Activated CD8-positive, alpha-beta memory T cell treated with anti-CD3 and anti-CD28 coated beads, Interleukin-2, amount 50 U/mL, for 24 hours (primary cell): ENCODE measurements around the gene SSR1.

Experiments used
- DNase-seq: peaks from one replicate; pipeline ENCODE4 v3.0.0-alpha.2; 2020; ENCODE audit errors: extremely low read depth

Gene SSR1

DNA sequence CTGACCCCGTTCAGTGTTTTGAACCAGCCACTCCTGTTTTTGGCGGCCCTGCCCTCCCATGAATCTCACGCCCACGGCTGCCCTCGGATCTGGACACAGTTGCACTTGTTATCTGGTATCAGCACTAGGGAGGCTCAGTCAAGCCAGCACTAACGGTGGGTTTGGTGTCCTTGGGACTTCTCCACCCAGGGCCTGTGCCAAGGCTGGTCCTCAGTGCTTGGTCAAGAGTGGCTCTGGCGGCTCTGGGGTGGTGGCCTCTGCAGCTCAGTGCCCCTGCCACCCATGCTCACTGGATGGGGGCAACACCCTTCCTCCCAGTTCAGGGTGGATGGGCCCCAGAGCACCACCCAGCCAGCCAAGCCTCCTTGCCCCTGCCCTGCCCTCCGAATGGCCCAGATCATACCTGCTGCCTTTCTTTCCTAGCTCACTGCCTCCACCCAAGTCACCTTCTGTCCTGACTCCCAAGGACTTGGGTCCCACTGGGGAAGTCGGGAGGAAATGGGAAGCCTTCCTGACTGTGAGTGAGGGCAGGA lies 54.7 kb downstream of the SSR1 start:
- no peak for DNase-seq

DNA sequence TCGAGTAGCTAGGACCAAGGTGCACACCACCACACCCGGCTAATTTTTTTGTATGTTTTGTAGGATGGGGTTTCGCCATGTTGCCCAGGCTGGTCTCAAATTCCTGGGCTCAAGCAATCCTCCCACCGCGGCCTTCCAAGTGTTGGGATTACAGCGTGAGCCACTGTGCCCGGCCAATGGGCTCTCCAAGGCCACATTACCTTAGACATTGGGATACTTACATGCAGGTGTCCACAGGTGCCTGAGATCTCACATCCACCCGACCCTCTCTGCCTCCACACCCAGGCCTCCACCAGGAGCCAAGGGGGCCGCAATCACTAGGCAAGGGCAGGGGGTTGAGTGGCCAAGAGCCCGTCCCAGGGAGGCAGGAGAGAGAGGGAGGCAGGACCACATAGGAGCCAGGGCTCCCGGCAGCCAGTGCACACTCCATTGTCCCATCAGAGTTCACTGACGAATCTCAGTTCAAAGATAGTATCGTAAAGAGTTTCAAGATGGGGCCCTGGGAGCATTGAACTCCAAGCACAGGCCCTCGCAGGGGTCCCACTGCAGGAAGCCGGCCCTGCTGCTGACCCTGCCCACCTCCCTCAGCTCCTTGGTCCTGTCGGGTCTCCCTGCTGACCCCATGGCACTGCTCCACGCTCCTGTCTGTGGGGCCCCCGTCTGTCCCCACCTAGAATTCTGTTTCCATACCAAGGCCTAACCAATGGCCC lies 55.3 kb downstream of the SSR1 start:
- no peak for DNase-seq

DNA sequence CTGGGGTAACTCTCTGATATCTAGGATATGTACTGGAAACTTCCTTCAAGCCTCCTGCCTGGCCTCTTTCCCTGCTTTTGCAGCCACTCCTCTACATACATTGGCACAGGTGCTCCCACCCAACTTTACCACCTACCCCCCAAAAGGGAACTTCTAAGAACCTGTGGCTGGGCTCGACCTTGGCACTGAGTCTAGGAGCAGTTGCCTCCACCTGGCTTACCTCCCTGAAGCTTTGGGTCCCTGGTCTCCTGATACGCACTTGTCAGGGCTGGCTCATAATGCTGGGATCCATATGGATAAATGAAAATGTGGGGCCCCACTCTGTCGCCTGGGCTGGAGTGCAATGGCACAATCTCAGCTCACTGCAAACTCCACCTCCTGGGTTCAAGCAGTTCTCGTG lies 56.2 kb downstream of the SSR1 start:
- no peak for DNase-seq

DNA sequence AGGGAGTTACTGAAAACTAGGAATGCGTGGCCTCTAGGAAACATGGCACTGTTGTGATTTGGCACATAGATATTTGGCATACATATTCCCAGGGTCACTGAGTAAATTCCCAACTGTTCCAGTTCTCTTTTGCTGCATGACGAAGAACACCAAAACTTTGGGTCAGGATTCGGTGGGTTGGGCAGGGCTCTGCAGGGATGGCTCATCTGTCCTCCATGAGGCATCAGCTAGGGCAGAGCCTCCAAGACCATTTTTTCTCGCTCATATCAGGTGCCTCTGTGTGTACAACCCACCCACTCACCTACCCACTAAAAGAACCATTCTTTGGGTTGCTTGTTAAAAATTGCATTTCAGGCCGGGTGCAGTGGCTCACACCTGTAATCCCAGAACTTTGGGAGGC lies 57.1 kb downstream of the SSR1 start:
- DNase-seq = no peak

DNA sequence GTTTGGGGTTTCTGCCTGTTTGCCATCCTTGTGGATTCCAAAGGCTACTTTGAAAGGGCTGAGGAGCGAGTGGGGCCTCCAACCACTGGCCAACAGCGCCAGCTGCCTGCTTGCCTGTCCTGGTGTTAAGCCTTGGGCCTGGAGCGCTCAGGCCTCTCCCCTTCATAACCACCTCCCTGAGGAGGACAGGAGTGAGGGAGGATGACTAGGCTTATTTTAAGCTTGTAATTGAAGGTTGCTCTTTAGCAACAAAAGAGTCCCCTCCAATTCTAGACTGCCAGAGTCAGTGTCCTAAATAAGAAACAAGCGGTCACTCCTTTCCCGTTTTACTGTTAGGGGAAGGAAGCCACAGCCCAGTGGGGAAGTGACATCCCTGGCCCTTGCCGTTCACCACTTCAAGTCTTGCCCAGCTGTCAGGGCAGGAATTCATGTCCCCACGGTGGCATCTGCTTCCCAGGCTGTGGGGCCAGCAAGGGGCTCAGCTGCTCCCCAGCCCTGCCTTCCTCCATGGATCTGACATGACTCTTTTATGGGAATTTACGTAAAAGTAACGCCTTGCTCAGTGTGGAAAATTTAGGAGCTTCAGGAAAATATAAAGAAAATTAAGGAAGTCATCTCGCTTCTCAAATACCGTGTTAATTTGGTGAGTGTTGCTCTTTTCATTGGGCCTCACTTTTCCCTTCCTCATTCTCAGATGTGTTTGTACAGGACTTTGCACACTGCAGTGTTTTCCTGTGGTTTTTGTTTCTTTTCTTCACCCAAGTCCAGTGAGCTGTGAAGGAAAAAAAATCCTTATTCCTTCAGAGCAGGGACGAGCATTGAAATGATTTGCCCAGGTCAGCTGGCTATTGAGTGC lies 57.8 kb downstream of the SSR1 start:
- no peak for DNase-seq

DNA sequence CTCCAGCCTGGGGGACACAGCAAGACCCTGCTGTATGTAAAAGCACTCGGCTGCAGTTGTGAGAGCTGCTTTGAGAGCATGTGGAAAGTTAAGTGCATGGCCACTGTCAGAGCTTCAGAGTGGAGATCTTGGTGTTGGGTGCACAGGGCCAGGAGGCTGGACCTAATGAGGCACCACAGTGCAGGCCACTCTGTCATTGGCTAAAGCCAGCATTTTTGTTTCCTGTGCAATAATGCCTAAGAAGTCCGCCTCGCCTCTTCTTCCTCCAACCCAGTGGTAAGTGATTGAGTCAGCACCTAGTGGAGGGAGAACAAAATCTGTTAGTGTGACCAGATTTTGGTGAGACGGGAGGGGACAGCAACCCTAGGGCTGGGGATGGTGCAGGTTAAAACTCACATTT lies 60.6 kb downstream of the SSR1 start:
- DNase-seq = no peak

DNA sequence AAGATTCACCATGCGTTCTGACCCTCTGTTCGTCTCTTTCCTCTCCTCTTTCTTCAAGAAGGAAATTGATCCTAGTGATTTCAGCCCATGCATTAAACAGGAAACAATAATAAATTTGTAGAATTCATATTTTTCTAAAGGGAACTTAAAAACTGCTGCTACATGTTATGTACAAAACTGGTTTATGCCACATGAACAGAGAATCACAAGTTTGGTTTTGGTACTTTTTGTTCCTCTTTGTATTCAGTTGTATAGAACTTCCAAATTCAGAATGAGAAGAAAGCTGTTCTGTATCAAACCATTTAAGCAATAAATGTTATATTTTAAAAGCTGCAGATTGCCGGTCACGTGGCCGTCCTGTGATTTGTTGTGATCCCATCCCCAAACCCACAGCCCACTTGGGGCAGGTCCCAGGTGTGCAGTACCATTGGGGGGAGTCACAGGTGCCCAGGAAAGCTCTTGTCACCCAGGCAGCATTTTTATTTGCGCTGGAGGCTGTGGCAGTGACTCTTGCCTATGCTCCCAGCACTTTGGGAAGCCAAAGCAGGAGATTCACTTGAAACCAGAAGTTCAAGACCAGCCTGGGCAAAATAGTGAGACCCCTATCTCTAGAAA lies 61.2 kb downstream of the SSR1 start:
- DNase-seq = no peak

DNA sequence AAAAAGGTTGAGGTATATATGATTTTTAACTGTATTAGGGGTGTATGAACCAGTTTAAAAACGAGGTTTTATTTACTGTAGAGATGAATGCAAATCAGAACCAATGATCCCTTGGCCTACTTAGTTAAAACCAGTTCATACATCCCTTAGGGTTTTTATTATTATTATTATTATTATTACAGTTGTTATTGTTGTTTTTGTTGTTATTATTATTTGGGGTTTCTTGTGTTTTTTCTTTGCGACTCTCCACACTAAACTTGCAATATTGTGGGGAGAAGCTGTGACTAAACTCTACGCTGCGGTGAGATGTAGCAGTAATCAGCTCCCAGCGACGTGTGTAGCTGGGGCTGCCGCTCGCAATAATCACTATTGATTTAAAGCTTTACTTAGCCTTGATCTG lies 62.2 kb downstream of the SSR1 start:
- no peak for DNase-seq

DNA sequence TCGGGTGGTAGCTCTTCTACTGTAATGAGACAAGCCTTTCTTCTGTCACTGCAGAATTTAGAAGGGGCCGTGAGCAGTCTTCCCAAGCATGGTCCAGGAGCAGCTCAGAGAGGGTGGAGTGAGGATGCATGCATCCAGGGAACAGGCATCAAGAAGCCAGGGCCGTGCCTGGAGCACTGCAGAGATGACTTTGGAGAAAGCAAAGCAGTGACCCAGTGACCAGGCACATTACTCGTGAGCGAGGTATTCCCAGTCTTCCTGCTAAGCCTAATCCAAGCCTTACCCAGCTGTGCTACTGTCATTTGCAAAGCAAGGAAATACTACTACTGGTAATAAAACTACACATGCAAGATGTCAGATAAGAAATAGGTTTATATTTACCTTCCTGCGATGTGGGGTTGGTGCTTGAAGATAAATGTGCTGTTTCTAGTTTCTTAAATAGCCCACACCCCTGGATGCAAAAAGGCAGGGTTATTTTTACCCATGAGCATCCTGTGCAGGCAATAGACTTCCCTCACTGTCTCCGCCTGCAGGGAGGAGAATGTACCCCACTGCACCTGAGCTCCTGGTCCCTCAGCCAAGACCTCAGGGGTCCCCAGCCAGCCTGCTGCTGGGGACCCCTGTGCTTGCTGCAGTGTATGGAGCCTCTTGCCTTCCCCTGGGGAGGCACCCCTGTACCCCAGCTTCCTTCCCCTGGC lies 62.9 kb downstream of the SSR1 start:
- DNase-seq = no peak

DNA sequence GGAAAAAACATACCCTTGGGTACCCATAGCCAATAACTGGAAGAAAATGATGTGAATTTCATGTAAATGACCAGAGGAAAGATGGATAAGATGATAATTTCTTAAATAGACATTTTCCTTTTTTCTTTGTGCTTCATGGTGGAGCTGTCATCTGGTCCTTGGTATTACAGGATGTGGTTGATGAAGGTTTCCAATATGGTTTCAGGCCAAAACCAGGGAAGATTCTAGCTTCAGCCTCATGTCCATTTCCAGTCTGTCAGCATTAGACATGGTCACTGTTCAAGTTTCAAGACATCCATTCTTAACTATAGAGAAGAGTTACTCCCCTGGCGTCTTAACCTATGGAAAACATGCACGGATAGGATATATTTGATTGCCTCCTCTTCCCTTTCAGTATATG lies 63.6 kb downstream of the SSR1 start:
- DNase-seq = no peak

DNA sequence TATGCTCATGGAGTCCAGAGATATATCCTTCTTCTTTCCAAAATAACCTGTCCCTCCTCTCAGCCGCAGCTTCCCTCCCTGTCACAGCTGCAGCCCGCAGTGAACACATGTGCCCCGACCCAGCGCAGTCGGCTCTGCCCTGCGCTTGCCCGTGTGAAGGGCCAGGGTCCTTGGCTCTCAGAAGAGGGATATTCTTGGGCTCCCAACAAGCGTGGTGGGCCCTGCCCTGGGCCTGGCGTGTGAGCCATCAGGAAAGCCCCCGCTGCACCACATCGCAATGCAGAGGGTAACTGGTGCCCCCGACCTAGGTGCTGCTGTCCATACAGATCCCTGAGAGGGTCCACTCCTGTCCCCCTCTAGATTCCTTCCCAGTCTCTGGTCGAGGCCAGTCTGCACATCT lies 65.2 kb downstream of the SSR1 start:
- no peak for DNase-seq

DNA sequence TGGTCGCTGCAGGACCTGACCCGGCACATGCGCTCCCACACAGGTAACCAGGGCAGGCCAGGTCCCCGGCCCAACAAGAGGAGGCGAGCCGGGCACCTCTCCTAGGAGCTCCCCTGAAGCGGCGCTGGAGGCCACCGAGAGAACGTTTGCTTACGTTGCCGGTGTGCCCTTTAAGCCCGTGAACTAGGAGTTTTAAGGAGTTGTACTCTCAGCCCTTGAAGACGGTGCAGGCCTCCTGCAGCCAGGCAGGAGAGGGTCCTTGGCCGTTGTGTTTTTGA lies 65.9 kb downstream of the SSR1 start:
- no peak for DNase-seq

DNA sequence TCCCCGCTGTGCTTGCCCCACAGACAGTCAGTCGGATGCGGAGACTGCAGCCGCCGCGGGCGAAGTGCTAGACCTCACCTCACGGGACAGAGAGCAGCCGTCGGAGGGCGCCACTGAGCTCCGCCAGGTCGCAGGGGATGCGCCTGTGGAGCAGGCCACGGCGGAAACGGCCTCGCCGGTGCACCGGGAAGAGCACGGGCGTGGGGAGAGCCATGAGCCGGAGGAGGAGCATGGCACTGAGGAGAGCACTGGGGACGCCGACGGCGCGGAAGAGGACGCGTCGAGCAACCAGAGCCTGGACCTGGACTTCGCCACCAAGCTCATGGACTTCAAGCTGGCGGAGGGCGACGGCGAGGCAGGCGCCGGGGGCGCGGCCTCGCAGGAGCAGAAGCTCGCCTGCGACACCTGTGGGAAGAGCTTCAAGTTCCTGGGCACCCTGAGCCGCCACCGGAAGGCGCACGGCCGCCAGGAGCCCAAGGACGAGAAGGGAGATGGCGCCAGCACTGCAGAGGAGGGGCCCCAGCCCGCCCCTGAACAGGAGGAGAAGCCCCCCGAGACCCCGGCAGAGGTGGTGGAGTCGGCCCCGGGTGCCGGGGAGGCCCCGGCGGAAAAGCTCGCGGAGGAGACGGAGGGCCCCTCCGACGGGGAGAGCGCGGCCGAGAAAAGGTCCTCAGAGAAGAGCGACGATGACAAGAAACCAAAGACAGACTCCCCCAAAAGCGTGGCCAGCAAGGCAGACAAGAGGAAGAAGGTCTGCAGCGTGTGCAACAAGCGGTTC lies 66.4 kb downstream of the SSR1 start:
- no peak for DNase-seq

DNA sequence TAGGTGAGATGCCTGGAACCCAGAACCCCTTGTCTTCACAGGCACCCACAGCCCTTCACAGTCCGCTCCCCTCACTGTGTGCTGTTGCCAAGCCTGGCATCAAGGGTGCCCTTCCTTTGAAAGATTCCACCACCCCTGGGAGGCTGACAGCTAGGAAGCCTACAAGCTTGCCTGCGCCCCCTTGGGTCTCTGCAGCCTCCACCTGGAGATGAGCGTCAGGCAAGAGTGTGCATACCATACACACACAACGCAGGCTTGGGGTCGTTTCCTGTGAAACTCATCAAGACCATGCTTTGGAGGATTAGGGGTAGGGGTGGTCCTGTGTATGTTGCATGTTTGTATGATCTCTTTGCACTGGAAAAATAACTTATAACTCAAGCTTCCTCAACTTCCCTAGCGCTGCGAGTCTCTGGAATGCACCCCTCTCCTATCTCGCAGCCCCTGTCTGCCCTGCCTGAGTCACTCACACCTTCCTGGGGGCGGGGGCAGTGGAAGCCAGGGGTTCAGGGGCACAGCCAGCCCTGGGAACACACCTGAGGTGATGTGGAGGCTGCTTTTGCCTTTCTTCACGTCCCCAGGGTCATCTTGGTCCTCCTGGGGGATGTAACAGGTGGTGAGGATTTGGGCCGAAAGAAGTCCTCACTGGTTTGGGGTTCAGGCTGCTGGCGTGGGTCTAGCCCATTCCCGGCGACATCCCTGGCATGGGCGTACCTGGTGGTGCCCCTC lies 67.2 kb downstream of the SSR1 start:
- DNase-seq = no peak

DNA sequence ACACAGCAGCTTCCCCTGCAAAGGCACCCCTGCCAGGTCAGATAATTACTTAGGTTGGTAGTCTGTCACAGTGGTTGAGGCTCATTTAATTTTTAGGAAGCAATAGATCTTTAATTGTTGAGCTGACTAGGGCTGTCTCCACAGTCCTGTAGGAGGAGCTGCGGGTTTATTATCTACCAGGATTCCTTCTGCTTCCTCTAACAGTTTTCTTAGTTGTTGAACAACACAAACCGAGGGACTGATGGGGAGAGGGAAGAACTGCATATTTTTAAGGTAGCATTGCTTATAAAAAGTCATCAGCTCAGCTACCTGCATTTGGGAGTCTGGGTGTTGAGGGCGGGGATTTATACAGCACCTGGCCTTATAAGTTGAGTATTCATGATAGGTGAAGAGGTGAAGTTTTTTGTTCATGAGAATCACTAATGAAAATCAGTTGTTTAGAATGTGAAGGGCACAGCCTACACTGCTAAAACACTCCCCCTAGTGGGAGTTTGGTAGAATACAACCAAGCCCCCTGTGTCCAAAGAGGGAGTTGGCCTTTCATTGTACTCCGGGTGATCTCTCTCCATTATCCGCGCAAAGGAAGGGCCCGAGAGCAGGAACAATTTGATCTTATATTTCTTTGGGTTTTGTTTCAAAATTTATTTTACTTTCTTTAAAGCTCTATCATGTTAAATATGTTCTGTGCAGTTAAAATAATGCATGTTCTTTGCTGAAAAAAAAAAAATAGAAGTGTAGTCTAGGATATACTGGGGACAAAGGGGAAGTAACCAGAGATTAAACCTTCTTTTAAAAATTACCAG lies 69.6 kb downstream of the SSR1 start:
- DNase-seq = peak; percentile 10

DNA sequence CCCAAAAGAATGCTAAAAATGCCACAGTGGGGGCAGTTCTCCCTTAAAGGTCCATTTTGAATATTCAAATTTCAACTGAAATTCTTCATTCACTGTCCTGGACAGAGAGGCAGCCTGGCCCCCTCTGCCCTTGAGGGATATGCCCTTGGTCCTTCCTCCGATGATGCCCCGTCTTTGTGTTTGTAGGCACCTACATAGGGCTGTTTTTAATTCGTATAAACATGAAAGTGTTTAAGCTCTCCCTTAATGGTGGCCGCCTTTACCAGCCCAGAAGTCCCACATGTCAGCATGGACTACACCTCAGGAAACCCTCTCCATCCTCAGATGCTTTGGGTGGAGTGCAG lies 70.2 kb downstream of the SSR1 start:
- DNase-seq = no peak

DNA sequence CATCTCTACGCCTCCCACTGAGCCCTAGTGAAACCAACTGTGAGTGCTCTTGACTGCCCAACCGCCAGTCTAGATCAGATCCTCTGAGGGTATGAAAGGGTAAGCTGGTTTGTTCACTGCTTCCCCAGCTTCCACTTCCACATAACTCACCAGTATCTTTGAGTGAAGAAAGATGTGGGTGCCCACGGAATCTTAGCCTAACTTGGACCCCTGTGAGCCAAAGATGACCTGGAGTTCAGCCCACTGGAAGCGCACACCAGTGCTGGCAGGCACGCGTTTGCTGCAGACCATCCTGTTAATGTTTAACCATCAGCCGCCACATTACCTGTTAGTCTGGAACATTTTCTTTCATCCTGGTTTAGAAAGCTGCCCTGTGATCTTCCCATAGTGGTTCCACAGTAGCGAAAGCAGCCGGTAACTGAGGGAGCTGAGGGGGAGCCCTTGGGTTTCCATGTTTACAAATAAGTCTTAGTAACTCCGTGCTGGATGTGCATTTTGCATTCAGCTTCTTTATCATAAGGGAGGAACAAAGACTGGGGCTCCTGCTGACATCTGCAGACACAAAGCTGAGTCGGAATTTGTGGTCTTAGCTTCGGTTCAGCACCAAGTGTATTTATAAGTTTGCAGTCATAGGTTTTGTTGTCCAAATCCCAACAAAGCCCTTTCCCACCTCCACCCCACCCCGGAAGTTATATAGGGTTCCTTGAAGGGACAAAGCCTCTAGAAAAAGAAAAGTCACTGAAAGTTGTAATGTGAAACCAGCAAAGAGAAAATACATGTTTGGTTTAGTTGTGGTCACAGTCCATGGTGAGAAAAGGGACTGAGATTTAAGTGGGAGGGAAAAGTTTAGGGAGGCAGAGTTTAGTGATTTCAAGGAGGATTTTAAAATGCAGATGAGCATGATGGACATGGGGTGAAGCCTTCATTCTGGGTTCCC lies 71.0 kb downstream of the SSR1 start:
- no peak for DNase-seq

DNA sequence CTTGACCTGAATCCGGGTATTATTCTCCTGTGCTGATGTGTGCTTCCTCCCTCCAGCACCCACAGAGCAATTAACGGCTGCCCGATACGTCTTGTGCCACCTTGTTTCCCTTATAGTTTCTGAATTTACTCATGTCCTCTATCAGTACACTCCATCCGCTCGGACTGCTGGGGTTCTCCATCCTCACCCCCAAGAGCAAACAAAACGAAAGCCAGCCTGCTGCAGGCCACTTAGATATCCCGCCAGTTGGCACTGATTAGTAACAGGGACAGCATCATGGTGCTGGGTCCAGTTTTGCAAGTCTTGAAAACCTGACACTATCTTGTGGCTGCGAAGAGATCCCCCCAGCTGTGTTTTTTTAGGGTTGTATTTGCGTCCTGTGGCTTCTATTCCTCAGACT lies 71.8 kb downstream of the SSR1 start:
- no peak for DNase-seq

DNA sequence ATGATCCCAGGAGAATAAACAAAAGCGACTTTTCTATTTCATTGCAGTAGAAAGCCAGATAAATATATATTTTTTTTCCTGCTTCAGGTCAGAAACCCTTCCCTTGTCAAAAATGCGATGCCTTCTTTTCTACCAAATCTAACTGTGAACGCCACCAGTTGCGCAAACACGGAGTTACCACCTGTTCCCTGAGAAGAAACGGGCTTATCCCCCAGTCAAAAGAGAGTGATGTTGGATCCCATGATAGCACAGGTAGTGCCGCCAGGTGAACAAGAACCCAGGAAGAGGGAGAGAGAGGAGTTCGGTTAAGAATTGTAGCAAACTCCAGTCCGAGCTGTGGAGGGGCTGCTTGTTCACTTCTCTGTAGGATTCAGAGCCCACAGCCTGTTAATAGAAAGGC lies 72.6 kb downstream of the SSR1 start:
- DNase-seq = no peak
